Measurements from ENCODE around the gene FRK.

DNA sequence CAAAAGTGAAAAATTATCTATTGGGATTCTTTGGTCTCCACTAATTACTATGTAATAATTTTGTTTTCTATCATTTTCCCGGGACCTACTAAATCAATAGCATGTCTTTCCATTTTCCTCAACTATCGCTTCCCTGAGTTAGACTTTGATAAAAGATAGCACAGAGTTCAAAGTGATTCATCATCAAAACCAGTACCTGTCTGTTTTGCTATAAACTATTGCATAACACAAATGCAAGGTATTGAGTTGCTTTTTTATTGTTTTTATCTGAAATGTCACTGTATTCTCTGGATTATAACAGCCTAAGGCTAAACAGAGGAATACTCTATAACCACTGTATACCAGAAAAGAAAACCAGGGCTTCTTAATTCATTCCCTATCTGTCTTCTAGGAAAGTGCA lies 19.7 kb downstream of the FRK start:
- TF ChIP-seq POLR2AphosphoS5 (IDR thresholded peaks at IDR 0.05; ENCODE audit: low read depth, low read length) (no peak), TAF1 (IDR thresholded peaks at IDR 0.05; ENCODE audit: low read depth, low read length) (no peak), POLR2A (IDR thresholded peaks at IDR 0.05; ENCODE audit: low read depth, low read length) (no peak), SPI1 (IDR thresholded peaks at IDR 0.05; ENCODE audit: low read depth, low read length) (no peak)

Data from GM12891 (cell line).